Fibroblast of villous mesenchyme (primary cell): ENCODE data around the gene LAGE3. TPM values are rescaled to one million over a fixed set of nuclear protein-coding genes. Genes with fewer than 3 reads are reported as not detected.
A peak's percentile ranks its signal among the peaks of the same experiment; 100 is the strongest.

Experiments
- DNase-seq: peaks from one replicate; pipeline ENCODE4 v3.0.0-alpha.2; 2010; ENCODE audit warnings: low read depth
- H3K4me3 ChIP-seq: 2 replicates; pipeline ENCODE4 v1.5.1; 2011; ENCODE audit warnings: low read depth, mild to moderate bottlenecking, low read length
- total RNA-seq: library from RNA; depleted of rRNA; stranded (reverse); fragments of >200 nt; gene quantifications from 2 replicates; pipeline ENCODE4 v1.2.3, GENCODE V29; 2012
- TF ChIP-seq, protein P1 (sequence below): IDR thresholded peaks from 2 replicates; pipeline ENCODE4 v1.5.1; 2012; ENCODE audit warnings: low read depth, mild to moderate bottlenecking, low read length; ENCODE audit not compliant: insufficient read depth

Gene LAGE3
- total RNA-seq, 1 donor = 15.5 TPM

- TF ChIP-seq, protein P1, sequence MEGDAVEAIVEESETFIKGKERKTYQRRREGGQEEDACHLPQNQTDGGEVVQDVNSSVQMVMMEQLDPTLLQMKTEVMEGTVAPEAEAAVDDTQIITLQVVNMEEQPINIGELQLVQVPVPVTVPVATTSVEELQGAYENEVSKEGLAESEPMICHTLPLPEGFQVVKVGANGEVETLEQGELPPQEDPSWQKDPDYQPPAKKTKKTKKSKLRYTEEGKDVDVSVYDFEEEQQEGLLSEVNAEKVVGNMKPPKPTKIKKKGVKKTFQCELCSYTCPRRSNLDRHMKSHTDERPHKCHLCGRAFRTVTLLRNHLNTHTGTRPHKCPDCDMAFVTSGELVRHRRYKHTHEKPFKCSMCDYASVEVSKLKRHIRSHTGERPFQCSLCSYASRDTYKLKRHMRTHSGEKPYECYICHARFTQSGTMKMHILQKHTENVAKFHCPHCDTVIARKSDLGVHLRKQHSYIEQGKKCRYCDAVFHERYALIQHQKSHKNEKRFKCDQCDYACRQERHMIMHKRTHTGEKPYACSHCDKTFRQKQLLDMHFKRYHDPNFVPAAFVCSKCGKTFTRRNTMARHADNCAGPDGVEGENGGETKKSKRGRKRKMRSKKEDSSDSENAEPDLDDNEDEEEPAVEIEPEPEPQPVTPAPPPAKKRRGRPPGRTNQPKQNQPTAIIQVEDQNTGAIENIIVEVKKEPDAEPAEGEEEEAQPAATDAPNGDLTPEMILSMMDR = no peak
- H3K4me3 ChIP-seq = peak within 1 kb of the TSS; percentile 75
- DNase-seq = peak; percentile 40
Observed at GRCh38 chrX:154458116-154458953, 20.7 kb downstream of the LAGE3 start, which contains the start of gene PLXNA3. PLXNA3 (plus strand) TSS chrX:154458281; CDS start chrX:154460184, 1,903 bp downstream.

DNA sequence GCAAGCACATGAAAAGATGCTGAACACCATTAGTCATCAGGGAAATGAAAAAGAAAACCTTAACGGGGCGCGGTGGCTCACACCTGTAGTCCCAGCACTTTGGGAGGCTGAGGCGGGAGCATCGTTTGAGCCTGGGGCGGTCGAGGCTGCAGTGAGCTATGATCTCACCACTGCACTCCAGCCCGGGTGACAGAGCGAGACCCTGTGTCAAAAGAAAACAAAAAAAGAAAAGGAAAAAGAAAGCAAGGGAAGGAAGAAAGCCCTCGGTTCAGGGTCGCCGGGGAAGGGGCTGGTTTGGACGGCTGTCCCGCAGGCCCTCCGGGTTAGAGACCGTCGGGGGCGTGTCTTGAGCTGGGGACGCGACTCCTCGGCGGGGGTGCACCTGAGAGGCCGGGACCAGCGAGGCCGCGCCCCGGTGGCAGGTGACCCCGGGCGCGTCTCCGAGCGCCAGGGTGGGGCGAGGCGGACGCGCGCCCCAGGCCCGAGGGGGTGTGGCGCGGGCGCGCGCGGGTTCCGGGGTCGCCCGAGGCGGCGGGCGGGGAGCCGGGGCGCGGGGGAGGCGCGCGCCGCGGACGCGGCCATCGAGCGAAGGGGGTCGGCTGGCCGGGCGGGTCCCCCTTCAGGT is 21.5 kb downstream of the LAGE3 start:
- peak overlapping the region; percentile 54 for H3K4me3 ChIP-seq
- TF ChIP-seq, protein P1 = no peak
- no peak for DNase-seq

DNA sequence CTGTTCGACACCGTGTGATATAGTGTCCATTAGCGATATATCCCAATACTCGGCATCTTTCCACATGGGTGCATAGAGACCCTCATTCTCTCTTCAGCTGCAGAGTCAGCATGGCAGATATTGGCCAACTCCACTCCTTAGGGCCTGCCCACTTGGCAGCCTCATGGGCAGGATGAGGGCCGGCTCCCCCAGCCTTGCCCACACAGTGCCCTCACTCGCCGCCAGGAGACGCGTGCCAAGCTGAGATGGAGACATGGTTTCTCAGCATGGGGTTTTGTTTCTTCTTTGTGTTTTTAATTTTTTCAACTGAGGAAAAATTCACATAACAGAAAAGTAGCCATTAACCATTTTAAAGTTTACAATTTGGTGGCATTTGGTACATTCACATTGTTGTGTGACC is 26.3 kb downstream of the LAGE3 start:
- TF ChIP-seq, protein P1 = no peak
- DNase-seq = no peak
- no peak overlapping the region for H3K4me3 ChIP-seq

- H3K4me3 ChIP-seq = no peak overlapping the region
- no peak for DNase-seq
- TF ChIP-seq, protein P1 = no peak
Observed at GRCh38 chrX:154450312-154450711, 28.8 kb downstream of the LAGE3 start.

DNA sequence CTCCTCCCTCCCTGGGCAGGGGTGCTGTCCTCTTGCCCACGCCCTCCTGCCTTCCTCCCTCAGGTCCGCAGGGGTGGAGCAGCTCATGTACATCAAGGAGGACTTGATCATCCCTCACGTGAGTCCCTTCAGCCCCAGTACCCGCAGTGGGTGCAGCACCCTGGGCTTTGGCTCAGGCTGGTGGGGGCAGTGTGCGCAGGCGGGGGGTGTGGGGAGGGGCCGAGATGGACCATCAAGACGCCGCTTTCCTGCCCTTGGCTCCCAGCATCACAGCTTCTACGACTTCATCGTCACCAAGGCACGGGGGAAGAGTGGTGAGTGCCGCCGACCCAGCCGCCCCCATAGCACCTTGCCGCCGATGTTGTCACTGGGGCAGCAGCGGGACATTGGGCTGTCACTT is 29.5 kb downstream of the LAGE3 start:
- no peak for DNase-seq
- H3K4me3 ChIP-seq = no peak overlapping the region
- TF ChIP-seq, protein P1 = no peak

- TF ChIP-seq, protein P1 = no peak
- H3K4me3 ChIP-seq = no peak overlapping the region
- no peak for DNase-seq
Observed at GRCh38 chrX:154448484-154448883, 30.6 kb downstream of the LAGE3 start.

DNA sequence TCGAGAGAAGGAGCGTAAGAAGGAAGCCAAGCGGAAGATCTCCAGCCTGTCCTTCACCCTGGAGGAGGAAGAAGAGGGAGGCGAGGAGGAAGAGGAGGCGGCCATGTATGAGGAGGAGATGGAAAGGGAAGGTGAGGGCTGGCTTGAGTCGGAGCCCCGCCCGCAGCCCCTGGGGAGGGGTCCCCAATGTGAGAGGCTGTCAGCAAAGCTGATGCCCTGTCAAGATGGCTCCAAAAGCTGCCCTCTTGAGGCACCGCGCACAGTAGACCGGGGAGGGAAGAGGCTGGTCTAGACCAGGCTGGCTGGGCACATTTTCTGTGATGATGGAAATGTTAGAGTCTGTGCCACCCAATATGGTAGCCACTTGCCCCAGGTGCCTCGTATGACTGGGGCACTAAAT is 32.7 kb downstream of the LAGE3 start:
- DNase-seq = no peak
- TF ChIP-seq, protein P1 = no peak
- H3K4me3 ChIP-seq = no peak overlapping the region
